Kidney capillary endothelial cell (primary cell): ENCODE results near the gene DPP10.

Experiments
- DNase-seq: peaks from one replicate; pipeline ENCODE4 v3.0.0-alpha.2; 2018; ENCODE audit warnings: low spot score

DPP10 gene

GRCh38 chr2:114609203-114609602 lies 166.8 kb downstream of the DPP10 start:
- DNase-seq = no peak

GRCh38 chr2:114609801-114610200 lies 167.4 kb downstream of the DPP10 start:
- no peak for DNase-seq

GRCh38 chr2:114610677-114611076 lies 168.2 kb downstream of the DPP10 start:
- DNase-seq = no peak

- no peak for DNase-seq
Observed at GRCh38 chr2:114614592-114614991, 172.2 kb downstream of the DPP10 start.

- no peak for DNase-seq
Observed at GRCh38 chr2:114628481-114628880, 186.0 kb downstream of the DPP10 start.

GRCh38 chr2:114631146-114631545 lies 188.7 kb downstream of the DPP10 start:
- no peak for DNase-seq

- no peak for DNase-seq
Observed at GRCh38 chr2:114642166-114642770, 199.8 kb downstream of the DPP10 start.

GRCh38 chr2:114642988-114643553 lies 200.6 kb downstream of the DPP10 start:
- DNase-seq = no peak

- no peak for DNase-seq
Observed at GRCh38 chr2:114651933-114652332, 209.5 kb downstream of the DPP10 start.

- no peak for DNase-seq
Observed at GRCh38 chr2:114659880-114660279, 217.4 kb downstream of the DPP10 start.

GRCh38 chr2:114661971-114662939 lies 219.8 kb downstream of the DPP10 start:
- DNase-seq = no peak

GRCh38 chr2:114668415-114668814 lies 226.0 kb downstream of the DPP10 start:
- no peak for DNase-seq

- DNase-seq = no peak
Observed at GRCh38 chr2:114683251-114683650, 240.8 kb downstream of the DPP10 start.

GRCh38 chr2:114684403-114684802 lies 242.0 kb downstream of the DPP10 start:
- DNase-seq = no peak

- DNase-seq = no peak
Observed at GRCh38 chr2:114685102-114685501, 242.7 kb downstream of the DPP10 start.

GRCh38 chr2:114688241-114688640 lies 245.8 kb downstream of the DPP10 start:
- DNase-seq = no peak

- no peak for DNase-seq
Observed at GRCh38 chr2:114698520-114698919, 256.1 kb downstream of the DPP10 start.

GRCh38 chr2:114699423-114699944 lies 257.0 kb downstream of the DPP10 start:
- DNase-seq = no peak

- DNase-seq = no peak
Observed at GRCh38 chr2:114700440-114700839, 258.0 kb downstream of the DPP10 start.

GRCh38 chr2:114709936-114710850 lies 267.8 kb downstream of the DPP10 start:
- no peak for DNase-seq

GRCh38 chr2:114714313-114714712 lies 271.9 kb downstream of the DPP10 start:
- DNase-seq = no peak

- DNase-seq = no peak
Observed at GRCh38 chr2:114717049-114717448, 274.6 kb downstream of the DPP10 start.
